ENCODE data around the gene WDR82. TPM values are rescaled to one million over a fixed set of nuclear protein-coding genes. Genes with fewer than 3 reads are reported as not detected.

The WDR82 gene
- total and polyA plus RNA-seq, 10 of the 15 experiments (the other 5 are each of a cell fraction or from before 2014, with no cell fraction given): 10.1 to 82.4 (median 48.7) TPM

- ChIA-PET SMC1A (ENCODE audit: uncharacterized antibody, unreplicated experiment) (interaction anchor here (1.0 to 6.1 kb wide), 6 partner anchors 12 to 95 kb away, joined by 3 to 159 read pairs (median 5); partner anchors contain the start of gene WDR82), CTCF (interaction anchor here (0.9 to 19.0 kb wide), 12 partner anchors 9 to 157 kb away, joined by 3 to 451 read pairs (median 6); no protein-coding TSS in a partner anchor), RAD21 (ENCODE audit: unreplicated experiment) (interaction anchor here (0.7 to 7.5 kb wide), 5 partner anchors 10 to 94 kb away, joined by 3 to 131 read pairs (median 3); no protein-coding TSS in a partner anchor), POLR2A (interaction anchor here (1.2 to 3.7 kb wide), 2 partner anchors 9 to 13 kb away, joined by 4 to 48 read pairs; partner anchors contain the start of gene WDR82)
- WGBS (ENCODE audit: insufficient coverage, insufficient replicate concordance, low lambda C conversion rate, missing lambda C conversion rate): 79% methylated on average over 22 of the region's 23 CpGs
- no peak overlapping the region for H3K4me2 ChIP-seq (ENCODE audit: control insufficient read depth, insufficient read depth)
- in situ Hi-C loops (cut with MboI): loop anchor here (5.0 kb wide), 1 partner anchor 51 kb away; no protein-coding TSS in a partner anchor
- H3K9ac ChIP-seq (ENCODE audit: control insufficient read depth, insufficient read depth, low read length): no peak overlapping the region
- BruUV-seq (replicated peaks): no TSS peak
- H3K79me2 ChIP-seq (ENCODE audit: control insufficient read depth, insufficient read depth, low read length): peaks cover 18% of the 10 kb centered on the region
- H3K4me1 ChIP-seq (ENCODE audit: control insufficient read depth, insufficient read depth, low read length): peaks cover 11% of the 10 kb centered on the region
- H3K36me3 ChIP-seq (ENCODE audit: control insufficient read depth in 2 of 2, insufficient read depth in 2 of 2, low read length in 1 of 2): peaks cover 3 to 6% of the 10 kb centered on the region in 2 experiments; a peak in 3 of 4 replicates
- H4K20me1 ChIP-seq (ENCODE audit: control insufficient read depth, insufficient read depth): no peaks in the 10 kb centered on the region
- DNase-seq (ENCODE audit: low read depth, low spot score) (no peak), ATAC-seq (no peak), FAIRE-seq (no peak)
- TF ChIP-seq ZNF622 (IDR thresholded peaks at IDR 0.05): no peak
- TF ChIP-seq RELA (IDR thresholded peaks at IDR 0.05; ENCODE audit: borderline replicate concordance, partially characterized antibody): no peak
- TF ChIP-seq ASH2L (IDR thresholded peaks at IDR 0.05; ENCODE audit: borderline replicate concordance, low read depth): no peak
- no peak for TF ChIP-seq TARDBP (IDR thresholded peaks at IDR 0.05; ENCODE audit: borderline replicate concordance)
- no peak for TF ChIP-seq NKRF (conservative IDR thresholded peaks at IDR 0.05)
- TF ChIP-seq SP1 (IDR thresholded peaks at IDR 0.05; ENCODE audit: low read depth, low read length): no peak
- no peak for TF ChIP-seq MYB (IDR thresholded peaks at IDR 0.05; ENCODE audit: borderline replicate concordance, low read depth, low read length)
- no peak for TF ChIP-seq RBBP5 (conservative IDR thresholded peaks at IDR 0.05)
- no peak overlapping the region for H3K4me3 ChIP-seq
- intact Hi-C loops (cut with micrococcal nuclease; ENCODE audit: unreplicated experiment): loop anchor here (1.0 to 5.0 kb wide), 3 partner anchors 48 to 156 kb away; partner anchors contain the start of gene SEMA3G
- no peak overlapping the region for H3K27ac ChIP-seq (ENCODE audit: control insufficient read depth, insufficient read depth)
- no peaks in the 10 kb centered on the region for H3K9me3 ChIP-seq (replicated peaks; ENCODE audit: control insufficient read depth, insufficient read depth, low read length)
- no peak overlapping the region for H2AFZ ChIP-seq (ENCODE audit: control insufficient read depth, low read depth, low read length)
- no peaks in the 10 kb centered on the region for H3K27me3 ChIP-seq (replicated peaks in 1 of 2; ENCODE audit: control insufficient read depth in 2 of 2, insufficient read depth in 2 of 2, low read length in 1 of 2)
Measured at GRCh38 chr3:52290596-52291507, 12.4 kb upstream of the WDR82 start.
